Motor neuron (in vitro differentiated cells): ENCODE measurements around the gene LIF. TPM values are rescaled to one million over a fixed set of nuclear protein-coding genes. Genes with fewer than 3 reads are reported as not detected.

ENCODE experiments used
- ATAC-seq, 8 experiments: fragments of 200-7000 bp; cut with Tn5 transposase; replicated peaks in 6 of 8; 2 replicates each; pipeline ENCODE4 v1.8.0; 2021; ENCODE audit warnings: mild to moderate bottlenecking in 8 of 8, moderate library complexity in 8 of 8
- H3K27ac ChIP-seq, 2 donors: fragments of 250-450 bp; sonication (Bioruptor Pico); 2 replicates each; pipeline ENCODE4 v1.9.0; 2021; ENCODE audit warnings: antibody characterized with exemption in 2 of 2, mild to moderate bottlenecking in 2 of 2, moderate library complexity in 1 of 2
- H3K4me1 ChIP-seq, 2 donors: fragments of 250-450 bp; sonication (Bioruptor Pico); replicated peaks in 1 of 2; 2 replicates each; pipeline ENCODE4 v1.6.1; 2021; ENCODE audit warnings: antibody characterized with exemption in 2 of 2, mild to moderate bottlenecking in 2 of 2, moderate library complexity in 1 of 2
- H3K4me3 ChIP-seq, 5 donors: fragments of 250-450 bp; sonication (Bioruptor Pico); 2 replicates each; pipeline ENCODE4 v1.9.0; 2021; ENCODE audit warnings: antibody characterized with exemption in 5 of 5, mild to moderate bottlenecking in 5 of 5, moderate library complexity in 4 of 5
- WGBS, 10 experiments: fragments of 450-650 bp; shearing (Covaris generic); methylation state at CpG; one replicate each; pipeline ENCODE4 v1.0.0; 2022; 5-methylcytosine and 5-hydroxymethylcytosine counted together
- in situ Hi-C, 9 experiments: fragments of 400-800 bp; cut with MboI; loops; one replicate each; pipeline ENCODE4 v1.15.0; 2021; ENCODE audit warnings: low sequenced_read_pairs in 9 of 9, low pct_unique_long_range_greater_than_20kb in 2 of 9; ENCODE audit not compliant: unreplicated experiment in 9 of 9
- total RNA-seq, 8 experiments: library from RNA; unstranded; fragments of 300-600 nt; gene quantifications; 2 replicates each; pipeline versions ENCODE4 v1.2.3 to v1.2.4, GENCODE V29; 2022

LIF gene
- total RNA-seq, 8 experiments from 2014 or later: 0.81 to 14.8 (median 4.3) TPM

- peak in 7 of 8 experiments; percentile 13 to 66 (median 42) for ATAC-seq
- 0 to 91% (median 40%) methylated on average over 1 to 5 of the region's 5 CpGs; no CpG with 5 or more reads in 3 of the 10 experiments for WGBS, 10 experiments
- in situ Hi-C loops: no loop called here
- peaks cover 16 to 18% of the 10 kb centered on the region in 2 donors for H3K4me1 ChIP-seq
- H3K27ac ChIP-seq: no peak overlapping the region
- H3K4me3 ChIP-seq: no peak overlapping the region
These were observed 34.1 kb downstream of the LIF start for GRCh38 chr22:30212363-30212995.

- Histone ChIP-seq H3K4me1 (peaks cover 16 to 19% of the 10 kb centered on the region in 2 donors), H3K27ac (no peak overlapping the region), H3K4me3 (no peak overlapping the region)
- in situ Hi-C loops: no loop called here
- no peak for ATAC-seq
- 86 to 99% (median 94%) methylated on average over 1 to 18 of the region's 18 CpGs for WGBS, 10 experiments
These were observed 35.3 kb downstream of the LIF start for GRCh38 chr22:30211124-30211820.

- WGBS, 10 experiments: 40 to 90% (median 70%) methylated on average over 1 to 4 of the region's 19 CpGs; no CpG with 5 or more reads in 4 of the 10 experiments
- H3K27ac ChIP-seq: no peak overlapping the region
- in situ Hi-C loops: no loop called here
- no peak overlapping the region for H3K4me3 ChIP-seq
- ATAC-seq: peak in 4 of 8 experiments; percentile 12 to 47 (median 32)
- peaks cover 24 to 28% of the 10 kb centered on the region in 2 donors for H3K4me1 ChIP-seq
These were observed 36.2 kb downstream of the LIF start for GRCh38 chr22:30210235-30210909.

GRCh38 chr22:30209642-30210041 is 36.9 kb downstream of the LIF start:
- H3K4me3 ChIP-seq: no peak overlapping the region
- no peak for ATAC-seq
- H3K27ac ChIP-seq: no peak overlapping the region
- in situ Hi-C loops: no loop called here
- H3K4me1 ChIP-seq: peaks cover 24 to 26% of the 10 kb centered on the region in 2 donors
- WGBS, 10 experiments: 83 to 100% (median 93%) methylated on average over 2 to 4 of the region's 6 CpGs; no CpG with 5 or more reads in 3 of the 10 experiments

GRCh38 chr22:30208631-30209603 is 37.6 kb downstream of the LIF start:
- peak in 7 of 8 experiments; percentile 17 to 75 (median 58) for ATAC-seq
- in situ Hi-C loops: no loop called here
- H3K4me3 ChIP-seq: no peak overlapping the region
- 23 to 93% (median 81%) methylated on average over 2 to 14 of the region's 26 CpGs; no CpG with 5 or more reads in 2 of the 10 experiments for WGBS, 10 experiments
- H3K27ac ChIP-seq: peak overlapping the region; percentile 2 to 63
- peaks cover 24% of the 10 kb centered on the region in 2 donors for H3K4me1 ChIP-seq

- Histone ChIP-seq H3K4me3 (no peak overlapping the region), H3K27ac (no peak overlapping the region), H3K4me1 (peaks cover 21 to 24% of the 10 kb centered on the region in 2 donors)
- 0 to 100% (median 87%) methylated on average over 1 to 9 of the region's 16 CpGs; no CpG with 5 or more reads in 3 of the 10 experiments for WGBS, 10 experiments
- in situ Hi-C loops: no loop called here
- ATAC-seq: peak; percentile 19 to 68 (median 33)
These were observed 39.6 kb downstream of the LIF start for GRCh38 chr22:30206944-30207343.

- Histone ChIP-seq H3K4me1 (peaks cover 21 to 24% of the 10 kb centered on the region in 2 donors), H3K4me3 (no peak overlapping the region), H3K27ac (peak overlapping the region; percentile 31 to 75)
- in situ Hi-C loops: no loop called here
- 0 to 100% (median 77%) methylated on average over 1 to 14 of the region's 25 CpGs; no CpG with 5 or more reads in 1 of the 10 experiments for WGBS, 10 experiments
- peak in 7 of 8 experiments; percentile 22 to 81 (median 67) for ATAC-seq
These were observed 41.1 kb downstream of the LIF start for GRCh38 chr22:30205281-30206115.

- Histone ChIP-seq H3K4me1 (peaks cover 21 to 24% of the 10 kb centered on the region in 2 donors), H3K27ac (no peak overlapping the region), H3K4me3 (no peak overlapping the region)
- in situ Hi-C loops: no loop called here
- ATAC-seq: peak in 3 of 8 experiments; percentile 2 to 67 (median 5)
- WGBS, 10 experiments: 0 to 100% (median 86%) methylated on average over 1 to 5 of the region's 10 CpGs
These were observed 41.8 kb downstream of the LIF start for GRCh38 chr22:30204742-30205111.

GRCh38 chr22:30204015-30204741 is 42.4 kb downstream of the LIF start:
- Histone ChIP-seq H3K27ac (no peak overlapping the region), H3K4me1 (peaks cover 20 to 23% of the 10 kb centered on the region in 2 donors), H3K4me3 (no peak overlapping the region)
- no peak for ATAC-seq
- in situ Hi-C loops: no loop called here
- WGBS, 10 experiments: 0 to 86% (median 39%) methylated on average over 2 to 5 of the region's 7 CpGs; no CpG with 5 or more reads in 3 of the 10 experiments

GRCh38 chr22:30202531-30203006 is 44.0 kb downstream of the LIF start:
- WGBS, 10 experiments: 0 to 75% (median 42%) methylated on average over 1 to 8 of the region's 9 CpGs; no CpG with 5 or more reads in 2 of the 10 experiments
- H3K4me3 ChIP-seq: no peak overlapping the region
- H3K4me1 ChIP-seq: peaks cover 10 to 16% of the 10 kb centered on the region in 2 donors
- peak in 3 of 8 experiments; percentile 55 to 73 (median 68) for ATAC-seq
- H3K27ac ChIP-seq: no peak overlapping the region
- in situ Hi-C loops: no loop called here

GRCh38 chr22:30201945-30202344 is 44.6 kb downstream of the LIF start:
- 60 to 100% (median 94%) methylated on average over 1 to 3 of the region's 3 CpGs; no CpG with 5 or more reads in 3 of the 10 experiments for WGBS, 10 experiments
- in situ Hi-C loops: no loop called here
- Histone ChIP-seq H3K4me3 (no peak overlapping the region), H3K4me1 (peaks cover 17 to 22% of the 10 kb centered on the region in 2 donors), H3K27ac (no peak overlapping the region)
- no peak for ATAC-seq
